Stimulated activated CD4-positive, alpha-beta T cell treated with anti-CD3 and anti-CD28 coated beads, Interleukin-12 subunit alpha, Interleukin-12 subunit beta, amount 100 ng/mL, for 4 hours (primary cell): ENCODE results near the gene RAP2C.

Experiments
- DNase-seq: peaks from one replicate; pipeline ENCODE4 v3.0.0-alpha.2; 2020

Gene RAP2C

GRCh38 chrX:132219343-132219768, at the start of gene RAP2C:
Gene RAP2C (minus strand): TSS chrX:132219447. CDS start chrX:132217268, 2,179 bp downstream.
- peak; percentile 37 for DNase-seq

GRCh38 chrX:132267392-132267791, 48.1 kb upstream of the RAP2C start:
- DNase-seq, result no peak

GRCh38 chrX:132266583-132267355, 47.5 kb upstream of the RAP2C start:
- DNase-seq, result no peak

- no peak for DNase-seq
Observed at GRCh38 chrX:132263127-132263526, 43.9 kb upstream of the RAP2C start.

GRCh38 chrX:132258509-132258908, 39.3 kb upstream of the RAP2C start:
- DNase-seq, result no peak

GRCh38 chrX:132257116-132257515, 37.9 kb upstream of the RAP2C start:
- no peak for DNase-seq

- no peak for DNase-seq
Observed at GRCh38 chrX:132236121-132236520, 16.9 kb upstream of the RAP2C start.

GRCh38 chrX:132235488-132235887, 16.2 kb upstream of the RAP2C start:
- DNase-seq, result no peak

GRCh38 chrX:132231587-132231986, 12.3 kb upstream of the RAP2C start:
- DNase-seq, result no peak

GRCh38 chrX:132227383-132228112, 8.3 kb upstream of the RAP2C start:
- no peak for DNase-seq

- no peak for DNase-seq
Observed at GRCh38 chrX:132226169-132226568, 6.9 kb upstream of the RAP2C start.

GRCh38 chrX:132218100-132218812, 991 bp downstream of the RAP2C start:
- DNase-seq, result peak; percentile 68

GRCh38 chrX:132217203-132218073, 1.8 kb downstream of the RAP2C start:
- peak; percentile 64 for DNase-seq

GRCh38 chrX:132216806-132217202, 2.4 kb downstream of the RAP2C start:
- no peak for DNase-seq

GRCh38 chrX:132216283-132216682, 3.0 kb downstream of the RAP2C start:
- no peak for DNase-seq

GRCh38 chrX:132214518-132214917, 4.7 kb downstream of the RAP2C start:
- DNase-seq, result no peak

- DNase-seq, result no peak
Observed at GRCh38 chrX:132209527-132209926, 9.7 kb downstream of the RAP2C start.

GRCh38 chrX:132208422-132208821, 10.8 kb downstream of the RAP2C start:
- no peak for DNase-seq

- DNase-seq, result no peak
Observed at GRCh38 chrX:132207996-132208395, 11.3 kb downstream of the RAP2C start.

GRCh38 chrX:132206259-132206658, 13.0 kb downstream of the RAP2C start:
- DNase-seq, result no peak

- no peak for DNase-seq
Observed at GRCh38 chrX:132204629-132205028, 14.6 kb downstream of the RAP2C start.

- no peak for DNase-seq
Observed at GRCh38 chrX:132200976-132201375, 18.3 kb downstream of the RAP2C start.

GRCh38 chrX:132199941-132200340, 19.3 kb downstream of the RAP2C start:
- DNase-seq, result no peak
